ENCODE data around the gene PLBD2. TPM values are rescaled to one million over a fixed set of nuclear protein-coding genes. Genes with fewer than 3 reads are reported as not detected.

Gene PLBD2
- total and polyA plus RNA-seq, 2 donors from 2014 or later, result 12.1 to 37.9 TPM

- TF ChIP-seq, protein P1, sequence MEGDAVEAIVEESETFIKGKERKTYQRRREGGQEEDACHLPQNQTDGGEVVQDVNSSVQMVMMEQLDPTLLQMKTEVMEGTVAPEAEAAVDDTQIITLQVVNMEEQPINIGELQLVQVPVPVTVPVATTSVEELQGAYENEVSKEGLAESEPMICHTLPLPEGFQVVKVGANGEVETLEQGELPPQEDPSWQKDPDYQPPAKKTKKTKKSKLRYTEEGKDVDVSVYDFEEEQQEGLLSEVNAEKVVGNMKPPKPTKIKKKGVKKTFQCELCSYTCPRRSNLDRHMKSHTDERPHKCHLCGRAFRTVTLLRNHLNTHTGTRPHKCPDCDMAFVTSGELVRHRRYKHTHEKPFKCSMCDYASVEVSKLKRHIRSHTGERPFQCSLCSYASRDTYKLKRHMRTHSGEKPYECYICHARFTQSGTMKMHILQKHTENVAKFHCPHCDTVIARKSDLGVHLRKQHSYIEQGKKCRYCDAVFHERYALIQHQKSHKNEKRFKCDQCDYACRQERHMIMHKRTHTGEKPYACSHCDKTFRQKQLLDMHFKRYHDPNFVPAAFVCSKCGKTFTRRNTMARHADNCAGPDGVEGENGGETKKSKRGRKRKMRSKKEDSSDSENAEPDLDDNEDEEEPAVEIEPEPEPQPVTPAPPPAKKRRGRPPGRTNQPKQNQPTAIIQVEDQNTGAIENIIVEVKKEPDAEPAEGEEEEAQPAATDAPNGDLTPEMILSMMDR (IDR thresholded peaks at IDR 0.05; ENCODE audit: borderline replicate concordance, extremely low read depth, insufficient read depth), result no peak
- FAIRE-seq, result no peak
- intact Hi-C loops (cut with DNase I), result no loop called here
- DNase-seq, result no peak
- Histone ChIP-seq H3K4me3 (ENCODE audit: low read length in 3 of 3) (no peak overlapping the region), H3K9ac (ENCODE audit: low read length in 3 of 3) (no peak overlapping the region), H3K9me3 (ENCODE audit: control insufficient read depth in 2 of 3, insufficient read depth in 1 of 3, low read length in 3 of 3) (no peaks in the 10 kb centered on the region), H3K36me3 (ENCODE audit: control insufficient read depth in 2 of 3, insufficient read depth in 3 of 3, low read length in 3 of 3) (no peaks in the 10 kb centered on the region), H3K27me3 (ENCODE audit: control insufficient read depth, insufficient read depth, low read length) (no peaks in the 10 kb centered on the region), H3K4me1 (ENCODE audit: control insufficient read depth in 2 of 3, insufficient read depth in 2 of 3, low read depth in 1 of 3, low read length in 3 of 3) (peaks cover 0 to 8% (median 0%) of the 10 kb centered on the region in 3 donors), H3K27ac (ENCODE audit: low read depth in 2 of 2, low read length in 2 of 2) (no peak overlapping the region)
These were observed 67.6 kb downstream of the PLBD2 start for GRCh38 chr12:113425960-113426453.

GRCh38 chr12:113427882-113428281 is 69.5 kb downstream of the PLBD2 start:
- H3K4me3 ChIP-seq (ENCODE audit: low read length in 3 of 3), result no peak overlapping the region
- H3K36me3 ChIP-seq (ENCODE audit: control insufficient read depth in 2 of 3, insufficient read depth in 3 of 3, low read length in 3 of 3), result no peaks in the 10 kb centered on the region
- no peak for DNase-seq
- H3K9me3 ChIP-seq (ENCODE audit: control insufficient read depth in 2 of 3, insufficient read depth in 1 of 3, low read length in 3 of 3), result no peaks in the 10 kb centered on the region
- no peak for FAIRE-seq
- H3K27ac ChIP-seq (ENCODE audit: low read depth in 2 of 2, low read length in 2 of 2), result no peak overlapping the region
- TF ChIP-seq, protein P1 (IDR thresholded peaks at IDR 0.05; ENCODE audit: borderline replicate concordance, extremely low read depth, insufficient read depth), result no peak
- H3K4me1 ChIP-seq (ENCODE audit: control insufficient read depth in 2 of 3, insufficient read depth in 2 of 3, low read depth in 1 of 3, low read length in 3 of 3), result peaks cover 0 to 2% (median 0%) of the 10 kb centered on the region in 3 donors
- no peak overlapping the region for H3K9ac ChIP-seq (ENCODE audit: low read length in 3 of 3)
- H3K27me3 ChIP-seq (ENCODE audit: control insufficient read depth, insufficient read depth, low read length), result no peaks in the 10 kb centered on the region
- intact Hi-C loops (cut with DNase I), result no loop called here

DNA sequence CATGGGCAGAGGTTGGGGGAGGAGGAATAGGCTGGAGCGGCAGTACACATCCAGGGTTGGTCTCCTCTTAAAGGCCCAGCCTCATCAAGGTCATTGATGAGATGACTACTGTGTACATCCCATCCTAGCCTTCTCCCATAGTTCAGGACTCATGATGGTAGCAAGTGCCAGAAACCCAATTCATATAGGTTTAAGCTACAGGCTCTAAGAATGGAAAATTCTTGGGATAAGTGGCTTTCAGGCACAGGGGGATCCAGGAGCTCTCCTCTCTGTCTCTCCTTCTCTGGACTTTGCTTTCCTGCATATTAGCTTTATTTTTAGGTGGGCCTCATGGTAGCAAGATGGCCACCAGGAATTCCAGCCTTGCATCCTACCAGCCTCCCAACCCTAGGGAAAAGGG is 70.1 kb downstream of the PLBD2 start:
- H3K27me3 ChIP-seq (ENCODE audit: control insufficient read depth, insufficient read depth, low read length), result no peaks in the 10 kb centered on the region
- H3K9me3 ChIP-seq (ENCODE audit: control insufficient read depth in 2 of 3, insufficient read depth in 1 of 3, low read length in 3 of 3), result no peaks in the 10 kb centered on the region
- TF ChIP-seq, protein P1 (IDR thresholded peaks at IDR 0.05; ENCODE audit: borderline replicate concordance, extremely low read depth, insufficient read depth), result no peak
- no peak for FAIRE-seq
- H3K4me1 ChIP-seq (ENCODE audit: control insufficient read depth in 2 of 3, insufficient read depth in 2 of 3, low read depth in 1 of 3, low read length in 3 of 3), result no peaks in the 10 kb centered on the region
- DNase-seq, result no peak
- H3K27ac ChIP-seq (ENCODE audit: low read depth in 2 of 2, low read length in 2 of 2), result no peak overlapping the region
- H3K9ac ChIP-seq (ENCODE audit: low read length in 3 of 3), result no peak overlapping the region
- intact Hi-C loops (cut with DNase I), result no loop called here
- no peaks in the 10 kb centered on the region for H3K36me3 ChIP-seq (ENCODE audit: control insufficient read depth in 2 of 3, insufficient read depth in 3 of 3, low read length in 3 of 3)
- H3K4me3 ChIP-seq (ENCODE audit: low read length in 3 of 3), result no peak overlapping the region

- intact Hi-C loops (cut with DNase I), result no loop called here
- Histone ChIP-seq H3K4me3 (ENCODE audit: low read length in 3 of 3) (no peak overlapping the region), H3K9ac (ENCODE audit: low read length in 3 of 3) (no peak overlapping the region), H3K4me1 (ENCODE audit: control insufficient read depth in 2 of 3, insufficient read depth in 2 of 3, low read depth in 1 of 3, low read length in 3 of 3) (no peaks in the 10 kb centered on the region), H3K27me3 (ENCODE audit: control insufficient read depth, insufficient read depth, low read length) (no peaks in the 10 kb centered on the region), H3K9me3 (ENCODE audit: control insufficient read depth in 2 of 3, insufficient read depth in 1 of 3, low read length in 3 of 3) (no peaks in the 10 kb centered on the region), H3K36me3 (ENCODE audit: control insufficient read depth in 2 of 3, insufficient read depth in 3 of 3, low read length in 3 of 3) (peaks cover 0 to 2% (median 0%) of the 10 kb centered on the region in 3 donors), H3K27ac (ENCODE audit: low read depth in 2 of 2, low read length in 2 of 2) (no peak overlapping the region)
- TF ChIP-seq, protein P1 (IDR thresholded peaks at IDR 0.05; ENCODE audit: borderline replicate concordance, extremely low read depth, insufficient read depth), result no peak
- DNase-seq, result peak in 1 of 5 donors; percentile 34
- FAIRE-seq, result no peak
These were observed 74.6 kb downstream of the PLBD2 start for GRCh38 chr12:113432986-113433385.
